ENCODE data around the gene WDR1.
"Not testable (repeated sequence)": the region's sequence is repeated elsewhere in the genome, so short reads cannot be mapped to it uniquely, and the experiment has no call there.

WDR1 gene

DNA sequence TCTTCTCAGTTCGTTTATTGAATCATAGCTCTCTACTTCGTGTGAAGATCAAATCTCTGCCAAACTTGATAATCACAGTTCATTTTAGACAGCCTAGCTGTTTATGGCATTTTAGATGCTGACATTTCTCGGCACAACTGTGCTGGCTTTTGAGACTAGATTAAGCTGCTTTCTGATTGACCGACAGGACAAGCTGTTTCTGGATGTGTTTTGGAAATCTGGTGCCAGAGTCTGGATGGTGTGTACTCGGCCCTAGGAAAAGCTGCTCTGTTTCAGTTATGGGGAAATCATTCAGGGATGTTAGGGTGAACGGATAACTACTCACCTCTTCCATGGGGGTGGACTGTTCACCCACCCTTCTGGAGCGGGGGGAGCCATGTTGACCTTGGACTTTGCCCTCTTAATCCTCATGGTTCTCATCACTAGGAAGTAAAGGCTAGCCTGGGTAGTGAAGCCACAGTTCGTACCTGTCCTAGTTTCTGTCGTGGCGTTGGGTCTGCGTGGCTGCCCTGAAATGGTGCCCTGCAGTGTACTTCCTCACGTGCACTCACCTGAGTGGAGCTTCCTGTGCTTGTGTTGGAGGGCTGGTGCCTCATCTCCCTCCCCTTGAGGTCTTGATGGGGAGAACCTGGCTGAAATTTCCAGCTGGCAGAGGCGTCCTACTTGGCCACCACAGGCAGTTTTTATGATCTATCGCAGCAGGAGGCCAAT lies 13.7 kb upstream of the WDR1 start:
- DNase-seq (ENCODE audit: low read depth), result no peak

DNA sequence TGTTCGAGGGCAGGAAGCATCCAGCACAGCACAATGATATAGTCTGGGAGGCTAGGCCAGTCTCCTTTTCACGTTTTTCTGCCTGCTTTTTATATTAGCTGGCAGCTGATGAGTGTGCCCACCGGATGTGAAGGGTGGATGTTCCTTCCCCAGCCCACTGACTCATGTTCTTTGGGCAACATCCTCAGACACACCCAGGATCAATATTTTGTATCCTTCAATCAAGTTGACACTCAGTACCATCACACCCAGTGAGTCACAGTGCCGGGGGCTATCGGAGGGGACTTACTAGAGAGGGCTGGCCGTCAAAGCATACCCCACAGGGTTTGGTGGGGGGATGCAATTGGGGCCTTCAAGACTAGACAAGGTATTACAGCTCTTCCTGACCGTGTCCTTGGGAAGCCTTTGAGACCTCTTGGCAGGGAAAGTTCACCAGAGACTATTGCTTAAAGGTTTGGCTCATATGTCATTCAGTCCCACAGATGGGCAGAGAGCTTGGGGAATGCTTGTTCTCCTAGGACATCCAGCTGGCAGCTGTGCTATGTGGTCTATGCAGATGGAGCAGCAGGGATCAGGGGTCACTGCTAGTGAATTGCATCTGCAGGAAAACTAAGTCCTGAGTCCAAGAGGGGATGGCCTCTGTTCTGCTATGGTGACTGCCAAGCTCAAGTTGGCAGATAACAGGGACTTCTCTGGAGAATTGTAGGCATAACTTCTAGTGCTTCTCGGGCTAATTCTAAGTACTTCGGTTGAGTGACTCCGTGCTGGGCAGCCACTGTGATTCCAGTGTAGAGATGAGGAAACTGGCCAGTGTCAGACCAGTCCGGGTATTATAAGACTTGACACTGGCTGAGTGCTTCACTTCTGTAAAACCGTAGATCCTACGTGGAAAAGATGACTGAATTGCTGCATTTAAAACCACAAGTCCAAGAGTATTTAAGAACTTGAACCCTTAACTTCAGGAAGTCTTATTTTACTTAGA lies 12.9 kb upstream of the WDR1 start:
- no peak for DNase-seq (ENCODE audit: low read depth)

DNA sequence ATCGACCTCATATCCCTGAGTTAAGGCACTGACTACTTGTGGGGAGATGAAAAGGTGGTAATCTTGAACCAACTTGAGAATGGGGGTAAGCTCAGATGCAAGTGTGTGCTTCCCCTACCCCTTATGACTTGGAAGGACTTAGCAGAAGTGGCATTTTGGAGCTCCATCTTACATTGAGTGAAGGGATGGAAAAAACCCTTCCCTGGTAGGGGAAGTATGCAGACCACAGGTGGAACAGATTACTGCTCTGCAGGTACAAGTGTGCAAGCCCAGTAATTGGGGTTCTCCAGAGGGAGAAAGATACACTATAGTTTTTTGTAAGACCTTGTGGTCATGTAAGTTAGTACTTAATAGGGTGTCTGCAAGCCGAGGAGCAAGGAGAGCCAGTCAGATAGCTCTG lies 12.2 kb upstream of the WDR1 start:
- DNase-seq (ENCODE audit: low read depth), result no peak

DNA sequence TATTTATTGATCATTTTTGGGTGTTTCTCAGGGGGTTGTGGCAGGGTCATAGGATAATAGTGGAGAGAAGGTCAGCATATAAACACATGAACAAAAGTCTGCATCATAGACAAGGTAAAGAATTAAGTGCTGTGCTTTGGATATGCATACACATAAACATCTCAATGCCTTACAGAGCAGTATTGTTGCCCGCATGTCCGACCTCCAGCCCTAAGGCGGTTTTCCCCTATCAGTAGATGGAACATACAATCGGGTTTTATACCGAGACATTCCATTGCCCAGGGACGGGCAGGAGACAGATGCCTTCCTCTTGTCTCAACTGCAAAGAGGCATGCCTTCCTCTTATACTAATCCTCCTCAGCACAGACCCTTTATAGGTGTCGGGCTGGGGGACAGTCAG lies 10.9 kb upstream of the WDR1 start:
- DNase-seq (ENCODE audit: low read depth), result not testable (repeated sequence)

DNA sequence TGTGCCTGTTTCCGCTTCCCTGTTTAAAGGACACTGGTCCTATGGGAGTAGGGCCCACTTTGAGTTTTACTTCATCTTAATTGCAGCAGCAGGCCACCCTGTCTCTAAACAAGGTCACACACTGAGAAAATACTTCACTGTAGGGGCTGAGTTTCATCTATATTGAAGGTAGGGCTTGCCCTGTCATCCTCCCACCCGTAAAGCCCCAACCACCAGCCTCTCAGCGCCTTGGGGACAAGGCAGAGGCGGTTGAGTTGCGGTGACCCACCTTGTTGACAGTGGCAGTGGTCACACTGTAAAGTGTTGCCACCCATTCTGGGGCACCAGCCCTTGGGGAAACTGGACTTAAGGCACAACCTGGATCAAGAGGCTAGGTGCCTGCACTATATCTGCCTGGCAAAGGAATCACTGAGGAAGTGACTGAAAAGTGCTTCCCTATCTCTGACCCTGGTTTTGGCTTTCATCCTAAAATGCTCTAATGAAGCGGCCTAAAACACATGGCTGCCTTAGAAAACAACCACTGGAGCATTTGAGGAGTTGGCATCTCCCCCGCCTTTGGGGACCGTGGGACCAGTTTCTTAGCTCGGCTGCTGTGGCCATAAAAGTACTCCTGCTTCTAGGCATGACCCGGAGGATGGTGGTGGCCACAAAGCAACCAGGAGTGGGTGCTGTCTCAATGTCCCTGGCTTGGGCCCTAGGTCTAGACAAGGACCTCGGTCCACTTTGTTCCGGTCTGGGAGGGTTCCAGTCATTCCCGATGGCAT lies 7.8 kb upstream of the WDR1 start:
- DNase-seq (ENCODE audit: low read depth), result no peak

DNA sequence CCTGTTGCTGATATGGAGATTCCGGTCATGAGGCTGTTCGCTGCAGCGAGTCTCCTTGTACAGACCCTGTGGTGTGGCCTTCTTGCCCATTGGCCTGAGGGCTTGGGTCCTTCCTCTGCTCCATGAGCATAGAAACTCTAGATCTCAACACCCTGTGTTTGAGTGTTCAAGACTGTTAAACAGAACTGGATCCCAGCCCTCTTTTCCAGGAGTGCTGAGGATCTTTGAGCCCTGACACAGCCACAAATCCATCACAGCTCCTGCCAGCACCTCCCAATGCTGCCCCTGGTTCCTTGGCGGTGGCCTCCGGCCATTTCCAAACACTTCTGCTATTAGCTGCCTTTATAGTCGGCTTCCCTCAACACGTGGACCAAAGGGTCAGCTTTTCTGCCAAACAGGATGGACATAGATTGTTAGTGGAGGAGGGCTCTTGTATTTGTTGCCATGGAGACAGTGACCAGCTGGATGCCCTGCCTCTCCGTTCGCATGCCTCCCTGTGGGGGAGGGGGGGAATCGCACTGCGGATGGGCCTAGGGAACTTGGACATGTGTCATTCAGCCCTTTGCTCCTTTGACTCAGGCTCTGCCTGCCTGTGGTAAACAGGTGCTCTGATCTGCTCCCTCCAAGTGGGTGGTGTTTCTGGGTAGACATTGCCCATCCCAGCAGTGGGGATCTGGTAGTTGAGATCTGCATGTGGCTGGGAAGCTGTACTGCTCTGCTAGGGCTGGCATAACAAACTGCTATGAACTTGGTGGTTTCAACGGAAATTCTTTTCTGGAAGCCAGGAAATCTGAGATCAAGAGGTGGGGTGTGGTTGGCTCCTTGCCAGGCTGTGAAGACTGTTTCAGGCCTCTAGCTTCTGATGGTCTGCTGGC lies 6.9 kb upstream of the WDR1 start:
- no peak for DNase-seq (ENCODE audit: low read depth)

DNA sequence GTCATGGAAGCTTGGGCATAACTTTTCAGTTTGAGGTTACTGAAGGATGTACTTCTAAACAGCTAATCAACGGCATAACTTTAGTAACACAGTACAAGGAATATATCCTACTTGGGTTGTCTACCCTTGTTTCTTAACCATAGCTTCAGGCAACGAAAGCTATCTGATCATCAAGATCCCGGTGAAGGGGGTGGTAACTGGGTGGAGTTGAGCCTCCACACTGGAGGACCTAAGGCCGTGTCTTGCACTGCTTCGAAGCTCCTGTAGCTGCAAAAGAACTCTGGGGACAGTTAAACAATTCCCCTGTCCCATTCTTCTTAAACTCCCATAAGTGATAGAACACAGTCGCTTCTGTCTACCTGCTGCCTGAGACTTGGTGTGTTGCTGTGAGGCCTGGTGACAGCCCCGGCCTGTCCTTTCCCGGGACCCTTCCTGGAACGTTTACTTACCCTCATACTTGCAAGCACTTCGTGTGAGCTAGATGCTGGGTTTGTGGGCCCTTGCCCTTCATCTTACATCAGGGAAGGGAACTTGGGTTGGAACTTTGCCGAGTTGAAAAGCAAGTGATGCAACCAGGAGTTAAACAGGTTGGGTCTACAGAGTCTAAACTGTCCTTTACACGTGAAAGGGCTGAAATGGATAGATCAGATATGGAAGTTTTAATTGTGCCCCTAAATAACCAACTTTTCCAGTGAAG lies 5.8 kb upstream of the WDR1 start:
- no peak for DNase-seq (ENCODE audit: low read depth)

DNA sequence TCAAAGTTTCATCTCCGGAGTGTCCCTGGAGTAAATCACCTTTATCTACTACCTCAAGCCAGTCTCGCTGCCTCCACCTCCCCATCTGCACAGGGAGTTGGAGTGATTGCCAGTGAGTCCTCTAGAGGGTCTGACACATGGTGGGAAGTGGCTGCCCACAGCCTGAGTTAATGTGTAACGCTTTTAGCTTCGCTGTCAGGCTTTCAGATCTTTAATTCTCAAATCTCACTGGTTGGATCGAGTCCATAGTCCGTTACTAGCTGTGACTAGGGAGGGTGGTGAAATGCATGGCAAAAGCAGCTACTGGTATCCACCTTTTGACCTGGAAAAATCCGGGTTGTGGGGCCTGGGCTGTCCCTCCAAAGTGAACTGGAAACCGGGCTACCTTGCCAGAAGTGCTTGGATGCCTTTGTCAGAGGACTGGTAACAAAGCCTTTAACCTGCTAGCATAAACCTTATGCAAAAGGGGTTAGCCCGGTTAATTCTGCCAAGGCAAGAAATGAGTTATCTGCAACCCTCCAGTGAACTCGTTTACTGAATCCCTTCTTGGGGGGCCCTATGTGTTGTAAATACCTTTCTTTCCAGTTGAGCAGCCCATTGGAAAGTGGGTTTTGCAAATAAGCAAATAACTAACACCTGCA lies 5.1 kb upstream of the WDR1 start:
- DNase-seq (ENCODE audit: low read depth), result no peak

DNA sequence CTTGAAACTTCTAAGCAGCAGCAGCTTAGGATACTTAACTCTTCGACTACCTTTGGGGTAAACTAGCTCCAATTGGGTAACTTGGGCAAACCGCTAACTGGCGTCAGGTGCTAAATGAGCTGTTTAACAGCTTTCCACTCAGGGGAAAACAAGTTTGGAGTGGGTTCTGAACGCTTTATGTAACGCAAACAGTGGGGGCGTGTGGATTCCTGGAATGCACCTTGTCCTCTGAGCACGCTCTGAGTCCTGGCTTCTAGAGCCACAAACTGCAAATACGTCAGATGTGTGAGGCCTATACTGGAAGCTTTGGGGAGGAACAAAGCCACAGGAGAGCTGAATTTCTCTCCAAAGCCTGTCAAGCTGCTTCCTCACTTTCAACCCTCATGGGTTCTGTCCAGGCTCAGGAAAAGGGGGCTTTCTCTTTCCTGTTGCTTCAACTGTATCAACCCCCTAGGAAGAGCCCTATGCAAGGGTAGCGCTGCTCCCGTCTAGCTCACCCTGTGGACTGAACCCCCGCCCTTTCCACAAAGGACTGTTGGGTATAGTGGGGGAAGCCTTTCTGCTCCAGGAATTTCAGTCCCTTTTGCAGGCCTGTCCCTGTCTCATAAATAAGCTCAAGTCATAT lies 4.5 kb upstream of the WDR1 start:
- DNase-seq (ENCODE audit: low read depth), result no peak

DNA sequence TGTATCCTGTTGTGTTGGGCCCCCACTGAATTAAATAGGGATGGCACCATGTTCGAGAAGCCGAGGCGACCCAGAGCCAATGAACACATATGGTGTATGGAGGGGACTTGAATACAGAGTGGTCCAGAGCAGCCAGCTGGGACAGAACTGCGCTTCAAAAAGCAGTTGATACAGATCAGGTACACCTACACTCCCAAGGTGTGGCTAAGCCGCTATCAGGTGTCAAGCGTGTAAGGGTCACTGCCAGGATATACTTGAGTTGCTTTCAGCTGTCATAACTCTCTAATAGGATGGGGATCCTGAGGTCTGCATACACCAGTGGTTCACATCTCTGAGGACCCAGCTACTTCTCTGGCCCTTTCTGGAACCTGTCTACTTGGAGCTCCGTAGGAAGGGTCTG lies 3.2 kb upstream of the WDR1 start:
- DNase-seq (ENCODE audit: low read depth), result no peak

DNA sequence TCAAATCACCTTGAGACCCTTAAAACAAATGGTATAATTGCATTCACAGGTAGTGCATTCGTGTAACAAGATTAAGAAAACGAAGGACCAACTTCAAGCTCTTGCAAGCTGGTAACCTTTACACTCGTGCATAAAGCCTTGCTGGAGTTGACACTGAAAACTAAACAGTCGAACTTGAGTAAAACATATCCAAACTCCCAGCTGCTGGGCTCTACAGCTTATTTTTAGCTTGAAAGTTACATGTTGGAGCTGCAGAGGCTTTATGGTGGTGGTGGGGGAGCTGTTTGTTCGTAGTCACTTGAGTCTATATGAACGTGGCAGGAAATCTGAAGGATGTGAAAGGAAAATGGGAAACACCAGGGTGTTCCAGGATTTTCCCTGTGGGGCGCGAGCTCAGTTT lies 2.7 kb upstream of the WDR1 start:
- no peak for DNase-seq (ENCODE audit: low read depth)

DNA sequence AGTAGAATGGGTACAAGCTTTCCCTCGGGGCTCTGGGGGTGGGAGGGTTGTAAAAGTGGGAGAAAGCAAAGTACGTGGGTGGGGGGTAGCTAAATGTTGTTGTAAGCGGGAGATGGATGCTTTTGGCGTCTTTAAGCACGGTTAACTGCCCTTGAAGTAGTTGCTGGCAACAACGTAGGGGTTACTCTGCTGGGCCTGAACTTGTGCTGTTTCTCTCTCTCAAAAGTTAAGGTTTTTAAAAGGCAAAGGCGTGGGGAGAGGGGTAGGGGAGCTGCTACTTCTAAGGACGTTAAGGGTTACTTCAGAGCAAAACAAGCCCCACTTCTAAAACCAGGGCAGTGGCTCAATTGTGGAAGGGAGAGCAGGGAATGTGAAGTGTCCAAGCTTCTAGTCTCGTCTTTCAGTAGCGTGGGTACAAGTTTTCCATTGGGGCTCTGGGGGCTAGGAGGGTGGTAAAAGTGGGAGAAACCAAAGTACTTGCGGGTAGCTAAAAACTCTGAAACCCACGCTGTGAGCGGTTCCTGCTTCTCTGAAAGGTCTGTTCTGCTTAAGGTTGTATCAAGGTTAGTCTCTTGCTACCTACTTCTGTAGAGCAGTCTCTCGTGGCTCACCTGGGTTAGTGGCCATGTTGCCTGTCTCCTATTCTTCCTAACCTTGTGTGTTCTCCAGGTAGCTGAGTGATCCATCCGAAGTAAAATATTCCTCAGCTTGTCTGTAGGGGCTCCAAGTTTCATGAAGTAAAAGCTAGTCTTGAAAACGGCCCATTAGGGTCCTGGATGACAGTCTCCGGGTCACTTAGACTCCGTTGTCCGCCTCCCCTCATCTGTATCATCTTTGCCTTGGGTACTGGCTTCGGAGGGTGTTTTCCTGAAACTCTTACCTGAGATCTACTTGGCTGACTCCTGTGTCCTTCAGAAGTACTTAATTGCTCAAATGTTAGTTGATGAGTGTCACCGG lies 1.7 kb upstream of the WDR1 start:
- DNase-seq (ENCODE audit: low read depth), result no peak

DNA sequence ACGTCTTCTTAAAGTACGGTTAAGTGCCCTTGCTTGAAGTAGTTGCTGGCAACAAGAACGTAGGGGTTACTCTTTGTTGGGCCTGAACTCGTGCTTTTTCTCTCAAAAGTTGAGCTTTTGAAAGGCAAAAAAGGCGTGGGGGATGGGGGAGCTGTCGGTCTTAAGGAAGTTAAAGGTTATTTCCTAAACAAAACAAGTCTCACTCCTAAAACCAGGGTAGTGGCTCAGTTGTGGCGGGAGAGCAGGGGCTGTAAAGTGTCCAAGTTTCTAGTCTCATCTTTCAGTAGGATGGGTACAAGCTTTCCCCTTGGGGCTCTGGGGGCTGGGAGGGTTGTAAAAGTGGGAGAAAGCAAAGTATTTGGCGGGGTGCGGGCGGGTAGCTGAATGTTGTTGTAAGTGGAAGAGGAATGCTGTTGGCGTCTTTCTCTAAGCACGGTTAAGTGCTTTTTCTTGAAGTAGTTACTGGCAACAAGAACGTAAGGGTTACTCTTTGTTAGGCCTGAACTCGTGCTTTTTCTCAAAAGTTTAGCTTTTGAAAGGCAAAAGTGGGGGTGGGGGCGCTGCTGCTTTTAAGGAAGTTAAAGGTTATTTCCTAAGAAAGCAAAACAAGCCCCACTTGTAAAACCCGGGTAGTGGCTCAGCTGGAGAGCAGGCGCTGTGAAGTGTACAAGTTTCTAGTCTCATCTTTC lies 904 bp upstream of the WDR1 start:
- DNase-seq (ENCODE audit: low read depth), result no peak

DNA sequence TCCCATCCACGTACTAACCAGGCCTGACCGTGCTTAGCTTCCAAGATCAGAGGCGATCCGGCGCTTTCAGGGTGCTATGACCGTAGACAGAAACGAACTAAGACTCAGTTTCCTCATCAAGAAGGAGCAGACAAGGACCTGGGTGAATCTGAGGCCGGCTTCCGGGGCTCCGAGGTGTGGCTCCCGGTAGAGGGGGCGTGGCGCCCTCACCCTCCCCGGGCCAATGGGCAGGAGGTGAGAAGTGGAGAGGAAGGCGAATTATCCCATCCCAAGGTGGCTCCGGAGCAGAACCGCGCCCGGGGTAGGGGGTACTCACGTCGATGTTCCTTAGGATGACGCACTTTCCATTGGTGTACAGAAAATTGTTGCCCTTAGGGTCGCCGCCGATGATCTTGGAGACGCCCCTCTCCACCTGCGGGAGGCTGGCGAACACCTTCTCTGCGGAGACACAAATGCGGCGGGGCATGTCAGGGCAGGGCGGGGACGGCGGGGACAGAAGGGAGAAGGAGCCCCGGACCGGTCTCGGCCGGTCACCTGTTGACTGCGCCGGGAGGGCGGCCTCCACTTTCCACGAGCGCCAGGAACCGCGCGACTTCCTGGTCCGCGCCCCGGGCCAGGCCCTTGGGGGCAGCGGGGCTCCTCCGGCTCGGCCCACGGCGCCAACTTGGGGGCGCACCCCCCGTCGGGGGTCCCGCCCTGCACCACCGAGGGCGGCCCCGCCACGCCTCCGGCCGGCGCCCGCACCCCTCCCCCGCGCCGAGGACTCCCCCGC lies 616 bp downstream of the WDR1 start:
- DNase-seq (ENCODE audit: low read depth), result peak; percentile 76

DNA sequence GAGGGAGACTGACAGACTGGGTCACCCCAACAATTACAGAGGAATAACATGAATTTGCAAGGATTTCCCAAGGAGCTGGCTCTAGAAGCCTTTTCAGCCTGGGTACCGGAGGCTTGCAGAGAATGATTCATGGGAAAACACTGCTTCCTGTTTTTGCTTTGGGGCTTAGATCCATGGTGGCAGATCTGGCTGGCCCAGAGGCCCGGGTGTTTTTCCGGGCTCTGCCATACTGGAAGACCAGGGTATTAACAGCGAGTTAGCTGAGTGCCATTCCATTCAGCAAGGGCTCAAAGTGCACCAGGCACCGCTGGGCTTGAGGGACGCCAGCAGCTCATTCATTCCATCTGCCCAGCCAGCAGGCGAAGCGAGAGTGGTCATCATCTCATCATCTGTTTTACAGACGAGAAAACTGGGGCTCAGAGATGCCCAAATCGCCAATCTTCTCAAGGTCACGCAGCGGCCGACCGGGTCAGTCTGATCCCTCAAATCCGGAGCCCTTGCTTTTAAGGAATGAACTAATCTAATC lies 1.3 kb downstream of the WDR1 start:
- no peak for DNase-seq (ENCODE audit: low read depth)

DNA sequence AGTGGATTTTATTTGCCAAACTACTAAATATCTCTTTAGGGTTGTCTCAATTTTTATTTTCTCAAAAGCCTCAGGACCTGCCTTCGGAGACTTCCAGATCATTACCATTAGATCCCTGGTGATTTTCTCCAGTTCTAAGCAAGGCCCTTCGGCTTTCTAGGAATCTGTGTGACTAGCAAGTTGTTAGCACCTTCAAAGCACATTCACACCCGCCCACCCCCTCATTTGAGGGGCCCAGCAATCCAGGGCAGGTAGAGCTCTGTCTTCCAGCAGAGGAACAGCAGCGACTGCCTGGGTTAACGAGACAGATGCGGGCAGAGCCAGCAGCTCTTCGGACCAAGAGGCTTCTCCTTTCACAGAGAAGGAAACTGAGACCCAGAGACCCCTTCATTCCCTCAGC lies 2.0 kb downstream of the WDR1 start:
- no peak for DNase-seq (ENCODE audit: low read depth)

DNA sequence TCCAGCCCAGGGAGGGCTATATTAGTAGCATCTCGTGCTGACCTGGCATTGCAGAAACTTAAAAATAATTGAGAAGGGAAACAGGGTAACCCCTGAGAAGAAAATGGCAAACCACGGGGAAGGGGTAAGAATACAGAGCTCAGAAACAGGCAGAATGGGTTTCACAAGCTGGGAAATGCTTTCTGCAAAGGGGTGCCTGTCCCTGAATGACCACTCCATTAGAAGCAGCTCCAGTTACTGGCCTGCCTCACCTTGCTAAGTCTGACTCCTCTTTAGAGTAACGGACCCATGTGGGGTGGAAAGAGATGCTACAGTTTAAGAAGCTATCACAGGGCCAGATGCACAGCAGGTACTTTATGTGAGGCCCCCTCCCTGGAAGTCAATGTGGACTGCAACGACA lies 2.5 kb downstream of the WDR1 start:
- no peak for DNase-seq (ENCODE audit: low read depth)
